ENCODE data around the gene TFAP2E.

GRCh38 chr1:35556484-35557117 is 16.5 kb upstream of the TFAP2E start:
- TF ChIP-seq CTCF (IDR thresholded peaks at IDR 0.05) (no peak), POLR2AphosphoS5 (IDR thresholded peaks at IDR 0.05) (no peak), POLR2A (IDR thresholded peaks at IDR 0.05) (no peak), EP300 (IDR thresholded peaks at IDR 0.05) (no peak)

Data from sigmoid colon (tissue), 4 donors.